Neural progenitor cell (in vitro differentiated cells): Measurements from ENCODE around the gene MRPL38.

ENCODE experiments used
- EZH2 ChIP-seq: fragments of 200-600 bp; sonication (generic); IDR thresholded peaks from 2 replicates; pipeline ENCODE4 v1.6.1; 2017; ENCODE audit warnings: antibody characterized with exemption, mild to moderate bottlenecking, moderate library complexity
- TF ChIP-seq, protein P1 (sequence below): fragments of 200-600 bp; sonication (generic); IDR thresholded peaks from 2 replicates; pipeline ENCODE4 v1.5.1; 2017; ENCODE audit warnings: antibody characterized with exemption, mild to moderate bottlenecking

DNA sequence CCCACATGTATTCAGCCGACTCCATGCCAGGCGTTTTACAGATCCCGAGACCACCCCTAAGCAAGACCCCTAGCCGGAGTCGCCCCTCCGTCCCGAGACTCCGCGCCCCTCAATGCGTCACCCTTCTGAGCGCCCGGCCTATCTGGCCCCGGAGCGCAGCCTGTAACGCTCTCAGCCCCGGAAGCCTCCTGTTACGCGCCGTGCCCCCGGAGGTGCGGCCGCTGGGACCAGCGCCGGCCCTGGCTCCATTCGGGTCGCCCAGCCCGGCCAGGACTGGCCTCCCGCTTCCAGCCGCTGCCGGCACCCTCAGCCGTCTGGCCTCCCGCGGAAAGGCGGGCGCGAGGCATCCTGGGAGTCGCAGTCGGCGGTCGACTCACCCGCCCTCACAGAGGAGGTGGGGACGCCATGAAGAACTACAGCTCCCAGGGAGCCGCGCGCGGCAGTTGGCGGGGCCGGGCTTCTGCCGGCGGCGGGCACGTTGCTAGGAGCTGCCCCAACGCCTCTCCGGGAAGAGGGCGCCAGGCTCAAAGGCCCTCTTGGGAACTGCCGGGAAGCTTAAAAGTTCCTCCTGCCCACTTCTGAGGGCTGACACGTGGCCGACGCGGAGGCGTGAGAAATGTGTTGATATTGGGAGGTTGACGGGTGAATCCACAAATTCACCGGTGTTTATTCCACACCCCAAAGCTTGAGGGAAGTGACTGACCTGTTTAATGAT is 36.2 kb upstream of the MRPL38 start, which contains the start of gene FBF1:
- TF ChIP-seq, protein P1, sequence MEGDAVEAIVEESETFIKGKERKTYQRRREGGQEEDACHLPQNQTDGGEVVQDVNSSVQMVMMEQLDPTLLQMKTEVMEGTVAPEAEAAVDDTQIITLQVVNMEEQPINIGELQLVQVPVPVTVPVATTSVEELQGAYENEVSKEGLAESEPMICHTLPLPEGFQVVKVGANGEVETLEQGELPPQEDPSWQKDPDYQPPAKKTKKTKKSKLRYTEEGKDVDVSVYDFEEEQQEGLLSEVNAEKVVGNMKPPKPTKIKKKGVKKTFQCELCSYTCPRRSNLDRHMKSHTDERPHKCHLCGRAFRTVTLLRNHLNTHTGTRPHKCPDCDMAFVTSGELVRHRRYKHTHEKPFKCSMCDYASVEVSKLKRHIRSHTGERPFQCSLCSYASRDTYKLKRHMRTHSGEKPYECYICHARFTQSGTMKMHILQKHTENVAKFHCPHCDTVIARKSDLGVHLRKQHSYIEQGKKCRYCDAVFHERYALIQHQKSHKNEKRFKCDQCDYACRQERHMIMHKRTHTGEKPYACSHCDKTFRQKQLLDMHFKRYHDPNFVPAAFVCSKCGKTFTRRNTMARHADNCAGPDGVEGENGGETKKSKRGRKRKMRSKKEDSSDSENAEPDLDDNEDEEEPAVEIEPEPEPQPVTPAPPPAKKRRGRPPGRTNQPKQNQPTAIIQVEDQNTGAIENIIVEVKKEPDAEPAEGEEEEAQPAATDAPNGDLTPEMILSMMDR: no peak
- TF ChIP-seq EZH2: no peak
